NCI-H1417 treated with DMSO at 0.1 percent for 48 hours (cell line): ENCODE results near the gene RSPH6A.
"Not testable (repeated sequence)": the region's sequence is repeated elsewhere in the genome, so short reads cannot be mapped to it uniquely, and the experiment has no call there.

Source experiments
- DNase-seq: peaks from one replicate; lab custom pipeline; 2025; lab: John Stamatoyannopoulos, UW

The RSPH6A gene

GRCh38 chr19:45764945-45765701 is 50.0 kb downstream of the RSPH6A start:
- no peak for DNase-seq

- no peak for DNase-seq
Observed at GRCh38 chr19:45764475-45764874, 50.6 kb downstream of the RSPH6A start.

GRCh38 chr19:45763691-45764294 is 51.3 kb downstream of the RSPH6A start:
- DNase-seq = no peak

GRCh38 chr19:45762870-45763631 is 52.1 kb downstream of the RSPH6A start:
- no peak for DNase-seq

- no peak for DNase-seq
Observed at GRCh38 chr19:45761714-45762113, 53.4 kb downstream of the RSPH6A start.

GRCh38 chr19:45758921-45759320 is 56.2 kb downstream of the RSPH6A start:
- no peak for DNase-seq

GRCh38 chr19:45757695-45758094 is 57.4 kb downstream of the RSPH6A start:
- DNase-seq = no peak

GRCh38 chr19:45754323-45754722 is 60.8 kb downstream of the RSPH6A start:
- DNase-seq = no peak

GRCh38 chr19:45753548-45753947 is 61.6 kb downstream of the RSPH6A start:
- no peak for DNase-seq

- DNase-seq = no peak
Observed at GRCh38 chr19:45752639-45753038, 62.5 kb downstream of the RSPH6A start.

- not testable (repeated sequence) for DNase-seq
Observed at GRCh38 chr19:45751483-45751882, 63.6 kb downstream of the RSPH6A start.

GRCh38 chr19:45747513-45747912 is 67.6 kb downstream of the RSPH6A start:
- no peak for DNase-seq

- no peak for DNase-seq
Observed at GRCh38 chr19:45746866-45747265, 68.2 kb downstream of the RSPH6A start.
